Glutamatergic neuron (in vitro differentiated cells): ENCODE data around the gene TBKBP1. TPM values are rescaled to one million over a fixed set of nuclear protein-coding genes. Genes with fewer than 3 reads are reported as not detected.

ENCODE experiments used
- DNase-seq: peaks from one replicate; pipeline ENCODE4 v3.0.0; 2022
- H3K27ac Mint-ChIP-seq: one replicate; pipeline ENCODE4 v1.8.0; 2020; ENCODE audit warnings: mild to moderate bottlenecking, mixed read lengths, inconsistent platforms; ENCODE audit not compliant: unreplicated experiment
- H3K27me3 Mint-ChIP-seq: one replicate; pipeline ENCODE4 v1.8.0; 2020; ENCODE audit warnings: mild to moderate bottlenecking, moderate library complexity, mixed read lengths, inconsistent platforms; ENCODE audit not compliant: unreplicated experiment
- H3K36me3 Mint-ChIP-seq: one replicate; pipeline ENCODE4 v1.8.0; 2020; ENCODE audit warnings: mild to moderate bottlenecking, mixed read lengths, inconsistent platforms; ENCODE audit not compliant: unreplicated experiment
- H3K4me1 Mint-ChIP-seq: one replicate; pipeline ENCODE4 v1.8.0; 2020; ENCODE audit warnings: mild to moderate bottlenecking, low read depth, mixed read lengths, inconsistent platforms; ENCODE audit not compliant: unreplicated experiment
- H3K4me3 Mint-ChIP-seq: one replicate; pipeline ENCODE4 v1.8.0; 2020; ENCODE audit warnings: mild to moderate bottlenecking, mixed read lengths, inconsistent platforms; ENCODE audit not compliant: unreplicated experiment
- H3K9me3 Mint-ChIP-seq: one replicate; pipeline ENCODE4 v1.8.0; 2020; ENCODE audit warnings: mild to moderate bottlenecking, moderate library complexity, mixed read lengths, inconsistent platforms; ENCODE audit not compliant: unreplicated experiment
- total RNA-seq: library from RNA; stranded (reverse); fragmentation: NEBNext Ultra II Directional; extraction: Animal tissue kit (Norgen Biotek cat#: 25700); gene quantifications from one replicate; pipeline ENCODE4 v1.2.1, GENCODE V29; 2021; ENCODE audit not compliant: unreplicated experiment
- TF ChIP-seq, protein P1 (sequence below): fragments of 200-600 bp; sonication (generic); IDR thresholded peaks from one replicate; pipeline ENCODE4 v1.5.0; 2021; ENCODE audit not compliant: partially characterized antibody, unreplicated experiment

The TBKBP1 gene
- total RNA-seq, 1 donor from 2014 or later: 30.7 TPM

GRCh38 chr17:47660064-47660492 is 33.9 kb upstream of the TBKBP1 start:
- Mint-ChIP-seq H3K27ac (no peak overlapping the region), H3K36me3 (no peaks in the 10 kb centered on the region), H3K4me3 (no peak overlapping the region), H3K4me1 (peaks cover 5% of the 10 kb centered on the region), H3K27me3 (no peaks in the 10 kb centered on the region), H3K9me3 (no peaks in the 10 kb centered on the region)
- TF ChIP-seq, protein P1, sequence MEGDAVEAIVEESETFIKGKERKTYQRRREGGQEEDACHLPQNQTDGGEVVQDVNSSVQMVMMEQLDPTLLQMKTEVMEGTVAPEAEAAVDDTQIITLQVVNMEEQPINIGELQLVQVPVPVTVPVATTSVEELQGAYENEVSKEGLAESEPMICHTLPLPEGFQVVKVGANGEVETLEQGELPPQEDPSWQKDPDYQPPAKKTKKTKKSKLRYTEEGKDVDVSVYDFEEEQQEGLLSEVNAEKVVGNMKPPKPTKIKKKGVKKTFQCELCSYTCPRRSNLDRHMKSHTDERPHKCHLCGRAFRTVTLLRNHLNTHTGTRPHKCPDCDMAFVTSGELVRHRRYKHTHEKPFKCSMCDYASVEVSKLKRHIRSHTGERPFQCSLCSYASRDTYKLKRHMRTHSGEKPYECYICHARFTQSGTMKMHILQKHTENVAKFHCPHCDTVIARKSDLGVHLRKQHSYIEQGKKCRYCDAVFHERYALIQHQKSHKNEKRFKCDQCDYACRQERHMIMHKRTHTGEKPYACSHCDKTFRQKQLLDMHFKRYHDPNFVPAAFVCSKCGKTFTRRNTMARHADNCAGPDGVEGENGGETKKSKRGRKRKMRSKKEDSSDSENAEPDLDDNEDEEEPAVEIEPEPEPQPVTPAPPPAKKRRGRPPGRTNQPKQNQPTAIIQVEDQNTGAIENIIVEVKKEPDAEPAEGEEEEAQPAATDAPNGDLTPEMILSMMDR: no peak
- no peak for DNase-seq

- DNase-seq: peak; percentile 52
- Mint-ChIP-seq H3K9me3 (no peaks in the 10 kb centered on the region), H3K27ac (peak overlapping the region; percentile 54), H3K4me1 (no peaks in the 10 kb centered on the region), H3K27me3 (no peaks in the 10 kb centered on the region), H3K4me3 (no peak overlapping the region), H3K36me3 (no peaks in the 10 kb centered on the region)
- TF ChIP-seq, protein P1: peak; percentile 76
Measured at GRCh38 chr17:47663912-47664623, 29.9 kb upstream of the TBKBP1 start.

- no peak for DNase-seq
- no peak overlapping the region for H3K4me3 Mint-ChIP-seq
- H3K4me1 Mint-ChIP-seq: no peaks in the 10 kb centered on the region
- H3K9me3 Mint-ChIP-seq: no peaks in the 10 kb centered on the region
- TF ChIP-seq, protein P1: peak; percentile 22
- H3K27me3 Mint-ChIP-seq: no peaks in the 10 kb centered on the region
- H3K27ac Mint-ChIP-seq: no peak overlapping the region
- H3K36me3 Mint-ChIP-seq: no peaks in the 10 kb centered on the region
Measured at GRCh38 chr17:47664624-47664941, 29.4 kb upstream of the TBKBP1 start.

DNA sequence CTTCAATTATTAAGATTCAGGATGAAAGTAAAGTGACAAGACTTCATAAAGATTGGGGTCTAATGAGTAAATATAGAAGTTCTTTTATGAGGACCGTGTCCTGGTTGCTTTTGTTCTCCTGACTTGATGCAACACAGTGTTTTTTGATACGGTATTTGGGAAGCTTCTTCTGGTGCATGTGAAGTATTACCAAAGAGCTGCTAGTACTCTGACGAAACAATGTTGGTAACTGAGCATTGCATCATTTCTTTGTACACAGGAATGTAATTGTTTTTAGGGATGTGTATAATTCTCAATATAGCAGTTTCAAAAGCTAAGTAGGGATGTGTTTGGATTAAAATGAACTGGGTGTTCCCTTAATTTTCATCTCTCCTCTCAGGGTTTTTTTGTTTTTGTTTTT is 28.3 kb upstream of the TBKBP1 start:
- Mint-ChIP-seq H3K9me3 (no peaks in the 10 kb centered on the region), H3K27ac (no peak overlapping the region), H3K27me3 (peaks cover 2% of the 10 kb centered on the region), H3K36me3 (peaks cover 5% of the 10 kb centered on the region), H3K4me3 (no peak overlapping the region), H3K4me1 (no peaks in the 10 kb centered on the region)
- TF ChIP-seq, protein P1: no peak
- no peak for DNase-seq

DNA sequence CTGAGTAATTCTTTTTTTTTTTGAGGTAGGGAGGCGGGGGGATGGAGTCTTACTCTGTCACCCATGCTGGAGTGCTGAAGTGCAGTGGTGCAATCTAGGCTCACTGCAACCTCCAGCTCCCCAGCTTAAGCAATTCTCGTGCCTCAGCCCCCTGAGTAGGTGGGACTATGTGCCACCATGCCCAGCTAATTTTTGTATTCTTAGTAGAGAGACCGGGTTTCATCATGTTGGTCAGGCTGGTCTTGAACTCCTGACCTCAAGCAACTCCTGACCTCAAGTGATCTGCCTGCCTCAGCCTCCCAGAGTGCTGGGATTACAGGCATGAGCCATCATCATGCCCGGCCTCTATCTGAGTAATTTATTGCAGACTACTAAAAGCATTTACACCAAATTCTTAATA is 24.9 kb upstream of the TBKBP1 start:
- no peak overlapping the region for H3K27ac Mint-ChIP-seq
- TF ChIP-seq, protein P1: no peak
- no peaks in the 10 kb centered on the region for H3K9me3 Mint-ChIP-seq
- H3K4me1 Mint-ChIP-seq: no peaks in the 10 kb centered on the region
- DNase-seq: no peak
- H3K27me3 Mint-ChIP-seq: peaks cover 2% of the 10 kb centered on the region
- no peak overlapping the region for H3K4me3 Mint-ChIP-seq
- H3K36me3 Mint-ChIP-seq: peaks cover 5% of the 10 kb centered on the region
